Bronchial epithelial cell (primary cell): ENCODE measurements around the gene SLC35G6. TPM values are rescaled to one million over a fixed set of nuclear protein-coding genes. Genes with fewer than 3 reads are reported as not detected.

Source experiments
- DNase-seq: peaks from one replicate; pipeline ENCODE4 v3.0.0-alpha.2; 2010; ENCODE audit warnings: low read depth
- FAIRE-seq: peaks from 2 replicates; lab custom pipeline; 2011; peaks lifted over from hg19 to GRCh38; lab: Jason Lieb, UNC
- H3K27me3 ChIP-seq: 2 replicates; pipeline ENCODE4 v1.5.1; 2011; ENCODE audit warnings: low read length; ENCODE audit not compliant: control insufficient read depth, insufficient read depth
- H3K36me3 ChIP-seq: 2 replicates; pipeline ENCODE4 v1.5.1; 2011; ENCODE audit warnings: low read length; ENCODE audit not compliant: control insufficient read depth, insufficient read depth
- H3K4me3 ChIP-seq: 2 replicates; pipeline ENCODE4 v1.5.1; 2011; ENCODE audit warnings: mild to moderate bottlenecking, low read depth, low read length, control low read depth
- CTCF ChIP-seq: IDR thresholded peaks from 2 replicates; pipeline ENCODE4 v1.5.1; 2011; ENCODE audit warnings: mild to moderate bottlenecking, moderate library complexity, low read length, control low read depth, inconsistent platforms; ENCODE audit not compliant: insufficient read depth, severe bottlenecking
- total RNA-seq: library from RNA; depleted of rRNA; stranded (reverse); fragments of >200 nt; gene quantifications from 2 replicates; pipeline ENCODE4 v1.2.1, GENCODE V29; 2014

The SLC35G6 gene
- total RNA-seq, 1 donor from 2014 or later, result not detected

- Histone ChIP-seq H3K36me3 (peaks cover 2% of the 10 kb centered on the region), H3K27me3 (no peaks in the 10 kb centered on the region), H3K4me3 (peak overlapping the region; percentile 57)
- no peak for TF ChIP-seq CTCF
- DNase-seq (peak; percentile 33), FAIRE-seq (no peak)
Measured at GRCh38 chr17:7437950-7438614, 43.2 kb upstream of the SLC35G6 start.

- TF ChIP-seq CTCF, result no peak
- no peak for FAIRE-seq
- no peak for DNase-seq
Measured at GRCh38 chr17:7438656-7439460, 42.4 kb upstream of the SLC35G6 start.

DNA sequence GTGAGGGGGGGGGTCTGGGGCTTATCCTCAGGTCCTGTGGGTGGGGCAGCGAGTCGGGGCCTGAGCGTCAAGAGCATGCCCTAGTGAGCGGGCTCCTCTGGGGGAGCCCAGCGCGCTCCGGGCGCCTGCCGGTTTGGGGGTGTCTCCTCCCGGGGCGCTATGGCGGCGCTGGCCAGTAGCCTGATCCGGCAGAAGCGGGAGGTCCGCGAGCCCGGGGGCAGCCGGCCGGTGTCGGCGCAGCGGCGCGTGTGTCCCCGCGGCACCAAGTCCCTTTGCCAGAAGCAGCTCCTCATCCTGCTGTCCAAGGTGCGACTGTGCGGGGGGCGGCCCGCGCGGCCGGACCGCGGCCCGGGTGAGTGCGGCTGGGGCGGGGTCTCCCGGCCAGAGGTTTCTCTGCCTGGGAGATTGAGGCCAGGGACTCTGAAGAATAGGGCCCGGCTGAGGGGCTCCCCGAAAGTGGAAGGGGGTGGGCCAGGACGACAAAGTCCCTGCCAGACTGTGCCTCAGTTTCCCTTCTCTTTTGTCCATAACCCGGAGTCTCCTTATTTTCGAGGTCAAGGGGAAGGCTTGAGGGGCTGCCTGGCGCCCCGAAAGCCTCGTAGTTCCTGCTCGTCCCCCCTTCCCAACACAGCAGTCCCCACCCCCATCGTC lies 41.7 kb upstream of the SLC35G6 start, which contains the start of gene FGF11:
Gene FGF11 (plus strand): TSS at position 51 of the 651 bp plus-strand sequence. CDS start 109 bp downstream, at position 160.
- FAIRE-seq, result no peak
- no peak for TF ChIP-seq CTCF

More at GRCh38 chr17:7438656-7439460, 42.4 kb upstream of the SLC35G6 start:
- no peaks in the 10 kb centered on the region for H3K27me3 ChIP-seq
- peaks cover 2% of the 10 kb centered on the region for H3K36me3 ChIP-seq
- H3K4me3 ChIP-seq, result peak overlapping the region; percentile 57

DNA sequence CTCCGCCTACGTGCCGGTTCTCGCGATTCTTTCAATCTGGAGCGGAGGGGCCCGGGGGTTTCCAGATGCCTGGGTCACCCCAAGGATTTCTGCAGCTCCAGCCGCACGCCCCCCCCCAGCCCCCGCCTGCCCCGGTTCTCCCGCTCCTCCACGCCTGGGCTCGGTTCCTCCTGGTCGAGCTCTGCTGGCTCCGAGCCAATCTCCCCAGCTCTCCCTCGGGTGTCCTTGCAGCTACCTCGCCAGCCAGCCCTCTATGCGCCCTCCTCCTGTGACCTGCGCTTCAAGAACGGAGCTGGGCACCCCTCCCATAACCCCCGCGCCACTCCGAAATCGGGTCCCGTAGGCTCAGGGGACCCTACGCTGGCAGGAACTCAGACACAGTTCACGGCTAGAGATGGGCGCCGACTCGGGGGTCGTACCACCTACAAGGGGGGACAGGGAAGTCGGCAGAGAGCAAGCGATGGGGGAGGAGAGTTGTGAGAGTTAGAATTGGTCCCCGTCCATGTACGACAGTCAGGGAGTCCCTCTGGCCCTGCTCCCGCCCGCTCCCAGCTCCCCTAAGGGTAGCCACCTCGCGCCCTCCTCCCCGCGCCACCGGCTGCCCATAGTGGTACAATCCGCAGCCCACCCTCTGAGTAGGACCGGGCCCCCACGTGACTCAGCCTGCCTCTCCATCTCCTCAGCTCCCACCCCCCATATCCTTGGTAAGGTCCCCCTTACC lies 41.0 kb upstream of the SLC35G6 start:
- peaks cover 2% of the 10 kb centered on the region for H3K36me3 ChIP-seq
- H3K4me3 ChIP-seq, result peak overlapping the region; percentile 57
- no peak for FAIRE-seq
- no peak for TF ChIP-seq CTCF
- DNase-seq, result peak; percentile 25
- no peaks in the 10 kb centered on the region for H3K27me3 ChIP-seq

More for the DNA sequence above, 41.7 kb upstream of the SLC35G6 start, which contains the start of gene FGF11:
- Histone ChIP-seq H3K36me3 (peaks cover 2% of the 10 kb centered on the region), H3K27me3 (no peaks in the 10 kb centered on the region), H3K4me3 (peak within 1 kb of the TSS; percentile 57)
- no peak for DNase-seq

DNA sequence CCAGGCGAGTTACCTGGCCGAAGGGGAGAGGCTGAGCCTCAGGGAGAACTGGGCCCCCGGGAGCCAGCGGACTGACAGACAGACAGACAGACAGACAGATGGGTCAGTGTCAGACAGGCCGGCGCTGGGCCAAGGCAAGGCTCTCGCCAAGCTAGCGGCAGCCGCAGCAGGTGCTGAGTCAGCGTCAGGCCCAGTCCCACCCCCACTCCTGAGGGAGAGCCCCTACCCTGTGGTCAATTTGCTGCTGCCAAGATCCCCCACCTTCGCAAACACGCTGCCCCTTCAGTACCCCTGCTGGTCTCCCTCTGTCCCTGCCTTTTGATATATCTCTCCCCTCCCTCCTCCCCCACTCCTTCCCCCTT lies 40.4 kb upstream of the SLC35G6 start:
- FAIRE-seq (no peak), DNase-seq (peak; percentile 25)
- no peak for TF ChIP-seq CTCF
- H3K4me3 ChIP-seq, result peak overlapping the region; percentile 57
- peaks cover 2% of the 10 kb centered on the region for H3K36me3 ChIP-seq
- no peaks in the 10 kb centered on the region for H3K27me3 ChIP-seq
